GM15510 (cell line): ENCODE results near the gene TDRD3.
A peak's percentile ranks its signal among the peaks of the same experiment; 100 is the strongest.

Experiments
- POLR2A ChIP-seq: IDR thresholded peaks from 3 replicates; pipeline ENCODE4 v1.6.1; 2011; ENCODE audit warnings: borderline replicate concordance; ENCODE audit not compliant: insufficient read length; ENCODE audit errors: extremely low read depth

TDRD3 gene

GRCh38 chr13:60386250-60386649 lies 10.8 kb upstream of the TDRD3 start:
- TF ChIP-seq POLR2A = no peak

- no peak for TF ChIP-seq POLR2A
Observed at GRCh38 chr13:60392131-60392530, 4.9 kb upstream of the TDRD3 start.

- TF ChIP-seq POLR2A = peak; percentile 93
Observed at GRCh38 chr13:60395971-60396782, 843 bp upstream of the TDRD3 start.

GRCh38 chr13:60397704-60398378 lies 821 bp downstream of the TDRD3 start:
- TF ChIP-seq POLR2A = no peak

- no peak for TF ChIP-seq POLR2A
Observed at GRCh38 chr13:60398379-60398891, 1.4 kb downstream of the TDRD3 start.

GRCh38 chr13:60398907-60399589 lies 2.0 kb downstream of the TDRD3 start:
- no peak for TF ChIP-seq POLR2A

GRCh38 chr13:60402022-60402421 lies 5.0 kb downstream of the TDRD3 start:
- no peak for TF ChIP-seq POLR2A

GRCh38 chr13:60407095-60407494 lies 10.1 kb downstream of the TDRD3 start:
- TF ChIP-seq POLR2A = no peak

- no peak for TF ChIP-seq POLR2A
Observed at GRCh38 chr13:60410299-60410698, 13.3 kb downstream of the TDRD3 start.

GRCh38 chr13:60411464-60411863 lies 14.4 kb downstream of the TDRD3 start:
- TF ChIP-seq POLR2A = no peak

GRCh38 chr13:60411983-60412382 lies 15.0 kb downstream of the TDRD3 start:
- no peak for TF ChIP-seq POLR2A

GRCh38 chr13:60412909-60413616 lies 16.0 kb downstream of the TDRD3 start:
- no peak for TF ChIP-seq POLR2A

GRCh38 chr13:60414177-60414576 lies 17.2 kb downstream of the TDRD3 start:
- no peak for TF ChIP-seq POLR2A

- no peak for TF ChIP-seq POLR2A
Observed at GRCh38 chr13:60417734-60418133, 20.7 kb downstream of the TDRD3 start.

GRCh38 chr13:60418954-60419353 lies 21.9 kb downstream of the TDRD3 start:
- no peak for TF ChIP-seq POLR2A
